IMR-90 (cell line): ENCODE measurements around the gene PHF21B. TPM values are rescaled to one million over a fixed set of nuclear protein-coding genes. Genes with fewer than 3 reads are reported as not detected.

ENCODE experiments used
- ATAC-seq: fragments of 200-7000 bp; cut with Tn5 transposase; 2 replicates; pipeline ENCODE4 v1.9.1; 2020; ENCODE audit warnings: low read depth, mild to moderate bottlenecking, moderate library complexity
- BruUV-seq: library from RNA; stranded (reverse); fragments of 400-500 nt; replicated peaks from 2 replicates; lab custom pipeline; 2021; lab: Mats Ljungman, UMichigan
- CTCF ChIA-PET: fragments of 300-600 bp; formaldehyde crosslinking; extraction: SDS; loops from one replicate; lab custom pipeline; 2021; ENCODE audit warnings: antibody characterized with exemption; lab: Yijun Ruan, JAX
- POLR2A ChIA-PET: fragments of 300-600 bp; sonication (Branson Sonifier 250); formaldehyde crosslinking; loops from one replicate; lab custom pipeline; 2022; ENCODE audit warnings: antibody characterized with exemption; ENCODE audit not compliant: unreplicated experiment; lab: Charles Lee
- DNase-seq: peaks from one replicate; pipeline ENCODE4 v3.0.0; 2013
- H2AFZ ChIP-seq: replicated peaks from 2 replicates; pipeline ENCODE3; 2013; ENCODE audit warnings: low read length, mild to moderate bottlenecking; ENCODE audit not compliant: poor library complexity
- H2AK5ac ChIP-seq: 2 replicates; pipeline ENCODE4 v1.6.1; 2013; ENCODE audit warnings: low read depth, low read length, inconsistent platforms
- H2AK9ac ChIP-seq: replicated peaks from 2 replicates; pipeline ENCODE3; 2013; ENCODE audit warnings: mild to moderate bottlenecking, low read depth, low read length, moderate library complexity; ENCODE audit not compliant: poor library complexity
- H2BK120ac ChIP-seq: 2 replicates; pipeline ENCODE4 v1.6.1; 2013; ENCODE audit warnings: low read depth, low read length, inconsistent platforms
- H2BK15ac ChIP-seq: 3 replicates; pipeline ENCODE4 v1.6.1; 2013; ENCODE audit warnings: low read depth, low read length, inconsistent platforms
- H2BK20ac ChIP-seq: 2 replicates; pipeline ENCODE4 v1.6.1; 2013; ENCODE audit warnings: low read depth, mild to moderate bottlenecking, inconsistent platforms, low read length, moderate library complexity
- H2BK5ac ChIP-seq: 2 replicates; pipeline ENCODE4 v1.6.1; 2013; ENCODE audit warnings: mild to moderate bottlenecking, low read depth, low read length, inconsistent platforms; ENCODE audit not compliant: poor library complexity, severe bottlenecking
- H3K14ac ChIP-seq: replicated peaks from 2 replicates; pipeline ENCODE4 v1.6.1; 2013; ENCODE audit warnings: low read depth, low read length, inconsistent platforms
- H3K18ac ChIP-seq: 2 replicates; pipeline ENCODE4 v1.6.1; 2013; ENCODE audit warnings: low read depth, low read length, control low read depth
- H3K23ac ChIP-seq: 2 replicates; pipeline ENCODE4 v1.6.1; 2013; ENCODE audit warnings: low read depth, low read length, inconsistent platforms
- H3K27ac ChIP-seq: 2 replicates; pipeline ENCODE4 v1.5.1; 2013; ENCODE audit warnings: mild to moderate bottlenecking, control low read depth, low read length; ENCODE audit not compliant: insufficient read depth
- H3K27me3 ChIP-seq: 2 replicates; pipeline ENCODE4 v1.6.1; 2013; ENCODE audit warnings: low read length; ENCODE audit not compliant: control insufficient read depth, insufficient read depth
- H3K36me3 ChIP-seq: 2 replicates; pipeline ENCODE4 v1.6.1; 2013; ENCODE audit warnings: low read length, mixed read lengths; ENCODE audit not compliant: control insufficient read depth, insufficient read depth
- H3K4ac ChIP-seq: 2 replicates; pipeline ENCODE4 v1.6.1; 2013; ENCODE audit warnings: low read depth, low read length, inconsistent platforms
- H3K4me1 ChIP-seq: 2 replicates; pipeline ENCODE4 v1.6.1; 2013; ENCODE audit warnings: low read length, mixed read lengths; ENCODE audit not compliant: control insufficient read depth, insufficient read depth
- H3K4me2 ChIP-seq: 2 replicates; pipeline ENCODE4 v1.6.1; 2013; ENCODE audit warnings: low read depth, mild to moderate bottlenecking, control low read depth, low read length, moderate library complexity
- H3K4me3 ChIP-seq: 2 replicates; pipeline ENCODE4 v1.5.1; 2013; ENCODE audit warnings: low read depth, mild to moderate bottlenecking, control low read depth, low read length, moderate library complexity; ENCODE audit not compliant: insufficient read depth
- H3K56ac ChIP-seq: 2 replicates; pipeline ENCODE4 v1.6.1; 2013; ENCODE audit warnings: low read length, inconsistent platforms; ENCODE audit not compliant: insufficient read depth; ENCODE audit errors: extremely low read depth
- H3K79me1 ChIP-seq, 2 experiments: 2 replicates each; pipeline ENCODE4 v1.6.1; 2013; ENCODE audit warnings: low read length in 2 of 2, inconsistent platforms in 1 of 2, low read depth in 1 of 2
- H3K9ac ChIP-seq: 2 replicates; pipeline ENCODE4 v1.6.1; 2013; ENCODE audit warnings: low read depth, low read length, control low read depth
- H3K9me1 ChIP-seq: 2 replicates; pipeline ENCODE4 v1.6.1; 2013; ENCODE audit warnings: low read length, inconsistent platforms; ENCODE audit not compliant: insufficient read depth
- H3K9me3 ChIP-seq: 2 replicates; pipeline ENCODE4 v1.6.1; 2013; ENCODE audit warnings: low read length; ENCODE audit not compliant: control insufficient read depth, insufficient read depth
- H4K20me1 ChIP-seq: 2 replicates; pipeline ENCODE4 v1.6.1; 2013; ENCODE audit warnings: low read length, inconsistent platforms; ENCODE audit not compliant: insufficient read depth
- H4K5ac ChIP-seq: 2 replicates; pipeline ENCODE4 v1.6.1; 2013; ENCODE audit warnings: mild to moderate bottlenecking, low read depth, low read length, control low read depth
- H4K8ac ChIP-seq, 2 experiments: 2 replicates each; pipeline ENCODE4 v1.6.1; 2013; ENCODE audit warnings: low read depth in 2 of 2, low read length in 2 of 2, control low read depth in 1 of 2, inconsistent platforms in 1 of 2
- H4K91ac ChIP-seq: 2 replicates; pipeline ENCODE4 v1.6.1; 2013; ENCODE audit warnings: low read depth, low read length, inconsistent platforms; ENCODE audit not compliant: insufficient read depth
- CEBPB ChIP-seq: IDR thresholded peaks from 2 replicates; pipeline ENCODE4 v1.6.1; 2012; ENCODE audit warnings: low read depth, low read length, improper control_type of control experiment
- CHD1 ChIP-seq: IDR thresholded peaks from 2 replicates; pipeline ENCODE4 v1.6.1; 2012; ENCODE audit warnings: low read depth, low read length, improper control_type of control experiment
- CTCF ChIP-seq: conservative IDR thresholded peaks from 2 replicates; pipeline ENCODE4 v1.5.1; 2012; ENCODE audit warnings: mild to moderate bottlenecking, low read depth, low read length, improper control_type of control experiment
- ELK1 ChIP-seq: fragments of 150-350 bp; IDR thresholded peaks from 2 replicates; pipeline ENCODE4 v1.6.1; 2016; ENCODE audit warnings: low read depth, mild to moderate bottlenecking, low read length, moderate library complexity, borderline replicate concordance
- FOS ChIP-seq: fragments of 150-350 bp; IDR thresholded peaks from 2 replicates; pipeline ENCODE4 v1.6.1; 2016; ENCODE audit warnings: low read depth, low read length
- MAFK ChIP-seq: IDR thresholded peaks from 2 replicates; pipeline ENCODE4 v1.6.1; 2012; ENCODE audit warnings: low read depth, low read length, improper control_type of control experiment
- MXI1 ChIP-seq: IDR thresholded peaks from 2 replicates; pipeline ENCODE4 v1.6.1; 2012; ENCODE audit warnings: low read depth, mild to moderate bottlenecking, low read length, moderate library complexity, borderline replicate concordance
- POLR2A ChIP-seq: IDR thresholded peaks from 2 replicates; pipeline ENCODE4 v1.6.1; 2012; ENCODE audit warnings: mild to moderate bottlenecking, low read depth, low read length
- RAD21 ChIP-seq: IDR thresholded peaks from 2 replicates; pipeline ENCODE4 v1.6.1; 2012; ENCODE audit warnings: low read length, improper control_type of control experiment
- RCOR1 ChIP-seq: IDR thresholded peaks from 2 replicates; pipeline ENCODE4 v1.6.1; 2012; ENCODE audit warnings: mild to moderate bottlenecking, low read length, improper control_type of control experiment; ENCODE audit not compliant: insufficient replicate concordance
- RFX5 ChIP-seq: IDR thresholded peaks from 2 replicates; pipeline ENCODE4 v1.8.0; 2012; ENCODE audit warnings: low read depth, mild to moderate bottlenecking, low read length, moderate library complexity
- SMC3 ChIP-seq: fragments of 150-350 bp; IDR thresholded peaks from 2 replicates; pipeline ENCODE4 v1.6.1; 2016; ENCODE audit warnings: low read depth, mild to moderate bottlenecking, antibody characterized with exemption, low read length, moderate library complexity
- USF2 ChIP-seq: fragments of 150-350 bp; IDR thresholded peaks from 2 replicates; pipeline ENCODE4 v1.6.1; 2017; ENCODE audit warnings: mild to moderate bottlenecking, antibody characterized with exemption, low read length, low read depth
- WGBS, 2 experiments: methylation state at CpG; one replicate each; pipeline versions ENCODE4 v1.1.5 to v1.1.7; 2013; ENCODE audit warnings: missing lambda C conversion rate in 2 of 2; ENCODE audit not compliant: insufficient read length in 1 of 2; ENCODE audit errors: extremely low coverage in 2 of 2; 5-methylcytosine and 5-hydroxymethylcytosine counted together
- dilution Hi-C: fragments of 300-500 bp; cut with HindIII; formaldehyde crosslinking; loops from one replicate; pipeline ENCODE4 v1.14.3; 2018; ENCODE audit warnings: low sequenced_read_pairs; ENCODE audit not compliant: unreplicated experiment
- in situ Hi-C: fragments of 300-500 bp; cut with MboI; formaldehyde crosslinking; loops from 3 replicates; pipeline ENCODE4 v1.14.3; 2019; ENCODE audit warnings: low sequenced_read_pairs, inconsistent platforms, mixed read lengths
- intact Hi-C: fragments of 100-400 bp; cut with micrococcal nuclease; formaldehyde crosslinking; loops from 2 replicates; pipeline ENCODE4 v1.10.0; 2022
- polyA plus RNA-seq, 3 experiments: library from polyadenylated mRNA; depleted of rRNA; stranded (reverse); fragments of >200 nt; gene quantifications; 2 replicates each; pipeline ENCODE4 v1.2.3, GENCODE V29; 2012; ENCODE audit warnings: low replicate concordance in 1 of 3
- total RNA-seq: library from RNA; depleted of rRNA; stranded (reverse); fragments of >200 nt; gene quantifications from 2 replicates; pipeline ENCODE4 v1.2.3, GENCODE V29; 2012

The PHF21B gene
- total and polyA plus RNA-seq, 2 of the 4 experiments (the other 2 are of a cell fraction) = 0.02 TPM; not detected in 1

GRCh38 chr22:44988671-44989070 lies 21.1 kb downstream of the PHF21B start:
- CTCF ChIA-PET = interaction anchor here (0.7 kb wide), 1 partner anchor 252 kb away, joined by 3 read pairs; no protein-coding TSS in a partner anchor

More at GRCh38 chr22:44988671-44989070, 21.1 kb downstream of the PHF21B start:
- H3K9ac ChIP-seq = no peak overlapping the region
- no peaks in the 10 kb centered on the region for H4K20me1 ChIP-seq
- intact Hi-C loops = no loop called here
- H2BK120ac ChIP-seq = no peak overlapping the region
- POLR2A ChIA-PET = no interaction called here
- no peak overlapping the region for H3K56ac ChIP-seq
- H3K79me1 ChIP-seq = no peaks in the 10 kb centered on the region
- no peak overlapping the region for H3K4me2 ChIP-seq
- in situ Hi-C loops = loop anchor here (10.0 to 25.0 kb wide), 2 partner anchors 106 to 574 kb away; no protein-coding TSS in a partner anchor
- H3K9me1 ChIP-seq = no peaks in the 10 kb centered on the region
- dilution Hi-C loops = no loop called here
- H3K4ac ChIP-seq = no peak overlapping the region
- no peak for TF ChIP-seq MXI1
- TF ChIP-seq POLR2A = no peak
- TF ChIP-seq MAFK = no peak
- TF ChIP-seq RFX5 = no peak
- no peak for TF ChIP-seq ELK1
- no peak for TF ChIP-seq RCOR1
- TF ChIP-seq RAD21 = no peak
- TF ChIP-seq CTCF = no peak
- no peak for TF ChIP-seq USF2
- no peak for TF ChIP-seq SMC3
- TF ChIP-seq CEBPB = no peak
- no peak for TF ChIP-seq CHD1
- no peak for TF ChIP-seq FOS
- no peak overlapping the region for H3K27ac ChIP-seq
- BruUV-seq = no TSS peak
- H3K4me3 ChIP-seq = no peak overlapping the region
- DNase-seq = no peak
- H3K18ac ChIP-seq = no peak overlapping the region
- no peak overlapping the region for H2AK5ac ChIP-seq
- 17% methylated on average over 2 of the region's 5 CpGs; no CpG with 5 or more reads in 1 of the 2 experiments for WGBS, 2 experiments
- no peak overlapping the region for H3K23ac ChIP-seq
- H2BK20ac ChIP-seq = no peak overlapping the region
- H4K91ac ChIP-seq = no peak overlapping the region
- H2BK15ac ChIP-seq = no peak overlapping the region
- H2BK5ac ChIP-seq = no peak overlapping the region
- no peak overlapping the region for H4K8ac ChIP-seq
- no peak for ATAC-seq
- H4K5ac ChIP-seq = no peak overlapping the region
- H3K9me3 ChIP-seq = peaks cover 2% of the 10 kb centered on the region
- H2AK9ac ChIP-seq = no peak overlapping the region
- no peaks in the 10 kb centered on the region for H3K4me1 ChIP-seq
- H2AFZ ChIP-seq = no peak overlapping the region
- no peaks in the 10 kb centered on the region for H3K36me3 ChIP-seq
- H3K14ac ChIP-seq = no peak overlapping the region
- H3K27me3 ChIP-seq = peaks cover 20% of the 10 kb centered on the region
